Measurements from ENCODE around the gene ATXN1. TPM values are rescaled to one million over a fixed set of nuclear protein-coding genes. Genes with fewer than 3 reads are reported as not detected.

ATXN1 gene
- total RNA-seq, 1 donor from 2014 or later: 59.8 TPM

- intact Hi-C loops (cut with micrococcal nuclease): no loop called here
- H3K4me1 Mint-ChIP-seq: no peaks in the 10 kb centered on the region
- H3K4me3 Mint-ChIP-seq: no peak overlapping the region
- DNase-seq: no peak
- POLR2A ChIA-PET: no interaction called here
- H3K27ac Mint-ChIP-seq: no peak overlapping the region
- no peak for TF ChIP-seq CTCF (IDR thresholded peaks at IDR 0.05)
- CTCF ChIA-PET: no interaction called here
- H3K9me3 Mint-ChIP-seq: no peaks in the 10 kb centered on the region
- H3K36me3 Mint-ChIP-seq (ENCODE audit: low read depth): peaks cover 1% of the 10 kb centered on the region
- H3K27me3 Mint-ChIP-seq: no peaks in the 10 kb centered on the region
- ATAC-seq (ENCODE audit: low read depth): no peak
Observed at GRCh38 chr6:16676978-16677377, 84.3 kb downstream of the ATXN1 start.

DNA sequence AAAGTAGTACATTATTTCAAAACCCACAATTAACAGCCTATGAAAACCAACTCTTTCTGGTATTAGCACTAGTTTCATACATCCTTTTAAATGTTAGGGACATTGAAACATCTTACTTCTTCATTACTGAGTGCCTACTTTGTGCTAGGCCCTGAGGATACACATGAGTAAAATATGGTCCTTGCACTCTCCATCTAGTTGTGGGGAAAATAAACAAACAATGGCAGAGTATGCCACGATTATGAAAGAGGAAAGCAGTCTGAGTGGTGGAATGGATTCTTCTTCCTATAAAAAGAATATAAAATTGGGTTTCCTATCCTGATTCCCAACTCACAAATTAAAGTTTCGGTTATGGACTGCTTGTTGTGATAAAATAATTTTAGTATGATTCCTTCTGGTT, 84.9 kb downstream of the ATXN1 start:
- ChIA-PET CTCF (no interaction called here), POLR2A (no interaction called here)
- Mint-ChIP-seq H3K36me3 (ENCODE audit: low read depth) (no peaks in the 10 kb centered on the region), H3K9me3 (no peaks in the 10 kb centered on the region), H3K27ac (no peak overlapping the region), H3K27me3 (no peaks in the 10 kb centered on the region), H3K4me3 (no peak overlapping the region), H3K4me1 (peaks cover 2% of the 10 kb centered on the region)
- intact Hi-C loops (cut with micrococcal nuclease): no loop called here
- ATAC-seq (ENCODE audit: low read depth): no peak
- TF ChIP-seq CTCF (IDR thresholded peaks at IDR 0.05): no peak
- DNase-seq: no peak

- Mint-ChIP-seq H3K4me1 (peaks cover 17% of the 10 kb centered on the region), H3K27me3 (no peaks in the 10 kb centered on the region), H3K4me3 (no peak overlapping the region), H3K9me3 (no peaks in the 10 kb centered on the region), H3K36me3 (ENCODE audit: low read depth) (no peaks in the 10 kb centered on the region), H3K27ac (no peak overlapping the region)
- DNase-seq (no peak), ATAC-seq (ENCODE audit: low read depth) (no peak)
- TF ChIP-seq CTCF (IDR thresholded peaks at IDR 0.05): no peak
- intact Hi-C loops (cut with micrococcal nuclease): no loop called here
- POLR2A ChIA-PET: interaction anchor here (0.7 kb wide), 2 partner anchors 161 to 445 kb away, joined by 5 to 13 read pairs; no protein-coding TSS in a partner anchor
- CTCF ChIA-PET: no interaction called here
Observed at GRCh38 chr6:16674801-16675392, 86.4 kb downstream of the ATXN1 start.

DNA sequence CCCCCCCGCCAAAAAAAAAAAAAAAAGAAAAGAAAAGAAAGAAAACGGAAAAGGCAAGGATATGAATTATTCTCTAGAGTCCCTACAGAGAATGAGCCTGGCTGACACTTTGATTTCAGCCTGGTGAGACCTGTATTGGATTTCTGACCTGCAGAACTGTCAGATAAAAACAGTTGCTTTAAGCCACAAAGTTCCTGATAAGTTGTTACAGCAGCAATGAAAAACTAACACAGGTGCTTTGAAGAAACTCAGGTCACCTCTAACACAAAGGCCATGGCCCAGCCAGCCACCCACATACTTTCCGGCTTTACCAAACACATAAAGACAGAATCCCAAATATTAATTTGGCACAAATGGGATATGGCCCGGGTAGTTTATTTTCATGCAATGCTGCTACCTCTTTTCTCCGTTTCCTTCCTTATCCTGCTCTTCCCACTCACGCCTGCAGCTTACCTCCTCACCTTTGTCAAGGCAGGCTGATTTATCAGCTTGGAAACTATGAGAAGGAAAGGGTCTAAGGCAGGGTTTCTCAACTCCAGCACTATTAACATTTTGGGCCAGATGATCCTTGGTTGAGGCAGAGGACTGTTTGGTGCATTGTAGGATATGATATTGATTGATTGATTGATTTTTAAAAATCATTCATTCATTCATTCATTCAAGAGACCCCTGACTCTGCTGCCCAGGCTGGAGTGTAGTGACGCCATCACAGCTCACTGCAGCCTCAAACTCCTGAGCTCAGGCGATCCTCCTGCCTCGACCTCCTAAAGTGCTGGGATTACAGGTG, 88.1 kb downstream of the ATXN1 start:
- H3K9me3 Mint-ChIP-seq: no peaks in the 10 kb centered on the region
- H3K36me3 Mint-ChIP-seq (ENCODE audit: low read depth): no peaks in the 10 kb centered on the region
- ChIA-PET POLR2A (no interaction called here), CTCF (interaction anchor here (0.6 kb wide), 1 partner anchor 85 kb away, joined by 3 read pairs; no protein-coding TSS in a partner anchor)
- H3K27ac Mint-ChIP-seq: no peak overlapping the region
- peaks cover 26% of the 10 kb centered on the region for H3K4me1 Mint-ChIP-seq
- no peak for ATAC-seq (ENCODE audit: low read depth)
- H3K27me3 Mint-ChIP-seq: no peaks in the 10 kb centered on the region
- H3K4me3 Mint-ChIP-seq: no peak overlapping the region
- no peak for DNase-seq
- intact Hi-C loops (cut with micrococcal nuclease): no loop called here
- no peak for TF ChIP-seq CTCF (IDR thresholded peaks at IDR 0.05)

All from activated B cell treated with CpG ODN at 0.5 μM for 24 hours (primary cell).